HG02642 (cell line): Measurements from ENCODE around the gene MFAP1.
"Not testable (repeated sequence)": the region's sequence is repeated elsewhere in the genome, so short reads cannot be mapped to it uniquely, and the experiment has no call there.

Experiments used
- ATAC-seq: cut with Tn5 transposase; IDR thresholded peaks from one replicate; pipeline ENCODE4 v1.9.1; 2021; ENCODE audit warnings: mild to moderate bottlenecking; ENCODE audit not compliant: unreplicated experiment, poor library complexity

MFAP1 gene

DNA sequence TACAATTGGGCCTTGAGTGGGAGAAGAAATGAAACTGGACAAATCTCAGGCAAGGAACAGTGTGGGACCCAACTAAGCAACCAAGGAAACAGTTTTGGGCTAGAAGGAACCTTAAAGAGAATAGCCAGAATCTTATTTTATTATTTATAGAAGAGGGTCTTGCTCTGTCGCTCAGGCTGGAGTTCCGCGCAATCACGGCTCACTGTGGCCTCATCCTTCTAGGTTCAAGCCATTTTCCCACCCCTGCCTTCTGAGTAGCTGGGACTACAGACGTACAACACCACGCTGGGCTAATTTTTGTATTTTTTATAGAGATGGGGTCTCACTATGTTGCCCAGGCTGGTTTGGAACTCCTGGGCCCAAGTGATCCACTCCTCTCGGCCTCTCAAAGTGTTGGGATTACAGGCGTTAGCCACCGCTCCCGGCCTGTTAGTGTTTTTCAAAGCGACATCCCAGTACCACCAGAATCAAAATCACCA lies 1.6 kb upstream of the MFAP1 start:
- ATAC-seq, result no peak

DNA sequence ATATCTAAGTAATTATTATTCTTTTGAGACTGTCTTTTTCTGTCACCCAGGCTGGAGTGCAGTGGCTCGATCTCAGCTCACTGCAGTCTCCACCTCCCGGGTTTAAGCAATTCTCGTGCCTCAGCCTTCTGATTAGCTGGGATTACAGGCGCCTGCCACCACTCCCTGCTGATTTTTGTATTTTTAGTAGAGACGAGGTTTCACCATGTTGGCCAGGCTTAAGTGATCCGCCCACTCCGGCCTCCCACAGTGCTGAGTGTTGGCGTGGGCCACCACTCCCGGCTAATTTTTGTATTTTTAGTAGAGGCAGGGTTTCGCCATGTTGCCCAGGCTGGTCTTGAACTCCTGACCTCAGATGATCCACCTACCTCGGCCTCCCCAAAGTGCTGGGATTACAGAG lies 815 bp upstream of the MFAP1 start:
- ATAC-seq, result not testable (repeated sequence)

DNA sequence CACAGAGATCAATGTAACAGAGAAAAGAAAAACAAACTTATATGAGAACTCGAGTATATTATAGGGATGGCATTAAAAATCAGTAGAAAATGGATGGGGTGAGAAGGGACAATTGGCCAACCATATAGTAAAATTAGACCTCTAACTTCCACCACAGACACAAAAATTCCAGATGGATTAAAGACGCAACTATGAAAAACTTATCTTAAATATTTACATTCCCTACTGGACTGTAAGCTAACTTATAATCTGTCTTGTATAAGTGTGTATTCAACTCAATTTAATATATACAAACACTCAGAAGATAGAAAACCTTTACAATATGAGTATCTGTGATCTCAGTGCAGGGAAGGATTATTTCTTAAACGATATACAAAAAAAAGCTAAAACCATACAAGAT lies 3.0 kb downstream of the MFAP1 start:
- no peak for ATAC-seq

DNA sequence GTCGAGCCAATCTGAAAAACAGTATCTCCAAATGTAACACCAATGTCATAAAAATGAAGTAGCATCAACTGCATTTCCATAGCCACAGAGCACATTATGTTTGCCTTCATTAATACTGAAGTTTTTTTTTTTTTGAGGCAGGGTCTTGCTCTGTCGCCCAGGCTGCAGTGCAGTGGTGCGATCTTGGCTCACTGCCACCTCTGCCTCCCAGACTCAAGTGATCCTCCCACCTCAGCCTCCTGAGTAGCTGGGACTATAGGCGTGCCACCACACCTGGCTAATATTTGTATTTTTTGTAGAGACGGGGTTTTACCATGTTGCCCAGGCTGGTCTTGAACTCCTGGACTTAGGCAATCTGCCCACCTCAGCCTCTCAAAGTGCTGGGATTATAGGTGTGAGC lies 9.4 kb downstream of the MFAP1 start:
- ATAC-seq, result not testable (repeated sequence)

DNA sequence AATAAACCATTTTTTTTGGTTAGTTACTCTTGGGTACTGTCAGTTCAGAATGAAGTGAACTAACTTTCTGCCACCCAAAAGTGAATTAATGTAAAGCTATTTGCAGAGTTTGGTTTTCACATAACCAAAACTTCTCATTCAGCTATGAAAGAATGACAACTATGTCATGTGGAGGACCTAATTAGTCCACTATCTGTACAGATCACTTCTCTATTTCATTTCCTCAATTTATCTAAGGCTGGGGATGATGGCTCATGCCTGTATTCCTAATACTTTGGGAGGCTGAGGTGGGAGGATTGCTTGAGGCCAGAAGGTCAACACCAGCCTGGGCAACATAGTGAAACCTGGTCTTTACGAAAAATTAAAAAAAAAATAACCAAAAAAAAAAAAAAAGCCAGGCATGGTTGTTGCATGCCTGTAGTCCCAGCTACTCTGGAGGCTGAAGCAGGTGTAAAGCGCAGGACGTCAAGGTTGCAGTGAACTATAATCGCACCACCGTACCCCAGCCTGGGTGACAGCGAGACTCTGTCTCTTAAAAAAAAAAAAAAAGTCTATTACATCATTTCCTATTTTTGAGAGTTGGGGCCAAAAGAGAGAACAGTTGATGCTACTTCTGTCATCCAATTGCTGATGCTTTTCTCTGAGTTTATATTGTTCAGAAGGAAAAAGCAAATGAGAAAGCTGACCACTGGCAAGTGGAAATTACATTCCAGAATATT lies 15.4 kb downstream of the MFAP1 start:
- ATAC-seq, result peak; percentile 62

DNA sequence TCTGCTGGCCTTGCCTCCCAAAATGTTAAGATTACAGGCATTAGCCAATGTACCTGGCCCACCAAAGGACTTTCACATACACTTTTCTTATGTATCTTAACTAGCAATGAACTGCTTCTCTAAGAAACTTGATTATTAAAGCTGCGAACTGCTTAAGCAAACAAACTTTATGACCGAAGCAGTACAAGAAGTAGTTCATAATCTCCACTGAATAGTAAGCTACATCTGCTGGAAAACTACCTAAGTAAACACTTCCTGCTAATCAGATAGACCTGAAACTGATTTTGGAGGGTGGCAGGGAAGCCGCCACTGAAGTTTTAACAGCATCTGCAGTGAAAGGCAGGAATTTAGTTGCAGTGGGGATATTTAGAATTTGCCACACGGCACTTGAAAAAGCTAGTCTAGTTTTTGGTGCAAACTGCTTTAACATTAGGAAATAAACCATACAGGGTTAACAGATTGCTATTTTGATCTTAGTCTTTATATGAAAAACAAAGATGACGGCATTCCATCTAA lies 16.0 kb downstream of the MFAP1 start:
- ATAC-seq, result no peak

DNA sequence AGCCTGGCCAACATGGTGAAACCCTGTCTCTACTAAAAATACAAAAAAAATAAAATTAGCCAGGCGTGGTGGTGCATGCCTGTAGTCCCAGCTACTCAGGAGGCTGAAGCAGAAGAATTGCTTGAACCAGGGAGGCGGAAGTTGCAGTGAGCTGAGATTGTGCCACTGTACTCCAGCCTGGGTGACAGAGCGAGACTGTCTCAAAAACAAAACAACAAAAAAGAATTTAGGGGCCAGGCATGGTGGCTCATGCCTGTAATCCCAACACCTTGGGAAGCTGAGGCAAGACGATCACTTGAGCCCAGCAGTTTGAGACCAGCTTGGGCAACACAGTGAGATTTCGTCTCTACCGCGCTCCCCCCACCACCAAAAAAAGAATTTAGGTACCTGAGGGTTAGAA lies 21.8 kb downstream of the MFAP1 start:
- ATAC-seq, result not testable (repeated sequence)

DNA sequence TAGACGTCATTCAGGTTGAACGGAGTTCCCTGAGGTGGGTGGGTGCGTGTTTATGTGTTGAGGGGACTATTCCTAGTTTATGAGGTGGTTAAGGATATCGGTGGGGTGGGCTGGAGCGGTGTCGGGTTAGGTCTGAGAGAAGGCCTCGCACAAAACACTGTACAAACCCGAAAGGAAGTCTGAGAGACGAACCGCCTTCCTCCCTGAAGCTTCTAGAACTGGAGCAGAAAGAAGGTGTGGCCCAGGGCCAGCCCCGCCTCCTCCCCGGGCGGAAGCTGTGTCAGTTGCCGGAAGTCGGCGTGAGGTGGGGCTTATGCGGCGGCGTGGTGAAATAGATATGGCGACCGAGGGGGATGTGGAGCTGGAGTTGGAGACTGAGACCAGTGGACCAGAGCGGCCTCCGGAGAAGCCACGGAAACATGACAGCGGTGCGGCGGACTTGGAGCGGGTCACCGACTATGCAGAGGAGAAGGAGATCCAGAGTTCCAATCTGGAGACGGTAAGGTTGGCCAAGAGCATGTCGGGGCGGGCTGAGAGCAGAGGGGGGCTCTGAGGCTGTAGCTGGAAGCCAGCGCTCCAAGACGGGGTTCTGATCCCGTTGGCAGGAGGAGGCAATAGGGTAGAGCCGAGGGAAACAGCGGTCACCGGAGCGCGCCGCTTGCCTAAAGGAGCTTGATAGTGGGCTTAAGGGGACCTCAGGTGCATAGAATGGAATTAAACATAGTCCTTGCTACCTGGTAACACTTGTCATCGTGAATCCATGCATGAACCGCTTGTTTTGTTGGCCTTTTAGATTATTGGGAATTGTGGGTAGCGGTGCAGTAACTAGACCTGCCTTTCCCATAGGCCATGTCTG lies 24.0 kb downstream of the MFAP1 start, which contains the start of gene HYPK:
Gene HYPK, plus strand, starts transcription at position 314 of the 856 bp plus-strand sequence. Its CDS starts 24 bp downstream, at position 338.
- ATAC-seq, result peak; percentile 88

DNA sequence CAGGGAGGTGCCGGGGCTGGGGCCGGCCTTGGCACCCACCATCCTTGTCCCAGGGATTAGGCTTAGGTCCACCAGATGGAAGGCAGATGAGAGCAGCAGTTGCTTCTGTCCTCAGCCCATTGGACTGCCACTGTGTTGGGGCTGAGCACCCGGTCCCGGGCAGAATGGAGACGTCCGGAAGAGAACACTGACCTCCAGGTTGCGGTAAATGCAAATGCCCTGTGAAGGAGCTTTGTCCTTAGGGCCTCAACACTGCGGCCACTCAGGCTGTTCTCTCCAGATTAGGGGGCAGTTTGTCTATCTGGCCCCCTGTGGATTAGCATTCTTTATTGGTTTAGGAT lies 24.6 kb downstream of the MFAP1 start, which contains the start of gene SERINC4:
Gene SERINC4, minus strand, starts transcription at position 276 of the 341 bp plus-strand sequence. Its CDS starts 234 bp downstream, at position 42.
- no peak for ATAC-seq

DNA sequence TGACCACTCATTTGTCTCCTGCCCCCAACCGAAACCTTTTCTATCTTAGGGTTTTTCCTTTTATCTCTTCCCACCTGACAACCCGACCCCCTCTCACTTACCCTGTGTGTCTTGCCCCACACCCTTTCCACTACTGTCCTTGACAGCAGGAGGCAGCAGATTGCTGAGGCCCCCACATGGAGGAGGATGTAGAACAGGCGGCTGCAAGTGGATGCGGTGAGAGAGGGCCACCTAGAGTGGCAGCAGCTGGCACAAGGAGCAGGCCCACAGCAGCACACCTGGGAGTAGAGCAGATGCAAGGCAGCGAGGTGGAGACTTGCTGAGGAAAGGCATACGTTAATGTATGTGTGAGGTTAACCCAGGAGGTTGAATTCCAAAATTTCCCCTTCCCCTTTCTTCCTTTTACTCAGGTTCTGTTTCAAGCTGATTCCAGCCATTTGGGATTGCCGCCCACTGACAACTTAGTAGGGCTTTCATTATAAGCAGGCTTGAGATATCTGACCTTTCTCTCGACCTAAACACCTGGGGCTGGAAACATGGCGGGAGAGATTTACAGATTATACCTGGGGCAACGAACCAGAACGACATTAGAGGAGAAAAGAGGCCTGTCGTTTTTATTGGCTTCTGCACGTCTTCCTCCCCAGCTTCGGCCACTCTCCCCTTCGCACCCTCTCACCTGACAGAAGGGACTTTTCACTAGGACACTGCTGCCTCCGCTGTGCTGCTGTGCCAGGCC lies 25.1 kb downstream of the MFAP1 start:
- ATAC-seq, result no peak

DNA sequence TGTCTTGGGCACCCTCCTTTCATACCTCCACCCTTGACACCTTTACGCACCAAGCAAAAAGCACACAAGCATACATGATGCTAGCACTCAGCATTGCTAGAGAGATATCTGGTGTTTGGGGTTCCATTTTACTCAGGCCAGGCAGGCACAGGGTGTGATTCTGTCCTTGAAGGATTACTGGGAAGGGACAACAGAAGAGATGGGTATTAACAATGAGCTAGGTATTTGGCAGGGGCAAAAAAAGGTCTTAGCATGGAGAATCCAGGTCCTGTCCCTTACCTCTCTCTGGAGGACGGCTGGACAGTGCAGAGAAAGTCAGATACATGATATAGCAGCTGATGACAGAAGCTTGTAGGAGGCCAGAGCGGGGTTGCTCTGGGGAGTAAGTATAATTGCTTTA lies 27.9 kb downstream of the MFAP1 start:
- ATAC-seq, result no peak

DNA sequence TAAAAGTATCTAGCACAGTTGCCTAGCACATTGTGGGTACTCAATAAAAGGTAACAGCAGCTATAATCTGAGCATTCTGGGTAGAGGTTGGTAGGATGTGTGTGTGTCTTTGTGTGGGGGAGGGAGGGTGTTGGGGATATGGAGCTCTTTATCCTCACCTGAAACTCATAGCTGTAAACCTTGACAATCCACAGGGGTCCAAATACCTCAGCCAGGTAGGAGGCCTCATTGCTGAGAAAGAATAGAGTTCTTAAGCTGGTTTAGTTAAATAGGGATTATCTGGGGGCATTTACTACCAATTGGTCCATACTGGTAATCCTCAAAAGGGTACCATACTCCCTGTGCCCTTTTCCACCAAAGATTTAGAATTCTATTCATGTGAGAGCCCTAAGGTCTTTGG lies 28.5 kb downstream of the MFAP1 start:
- no peak for ATAC-seq

DNA sequence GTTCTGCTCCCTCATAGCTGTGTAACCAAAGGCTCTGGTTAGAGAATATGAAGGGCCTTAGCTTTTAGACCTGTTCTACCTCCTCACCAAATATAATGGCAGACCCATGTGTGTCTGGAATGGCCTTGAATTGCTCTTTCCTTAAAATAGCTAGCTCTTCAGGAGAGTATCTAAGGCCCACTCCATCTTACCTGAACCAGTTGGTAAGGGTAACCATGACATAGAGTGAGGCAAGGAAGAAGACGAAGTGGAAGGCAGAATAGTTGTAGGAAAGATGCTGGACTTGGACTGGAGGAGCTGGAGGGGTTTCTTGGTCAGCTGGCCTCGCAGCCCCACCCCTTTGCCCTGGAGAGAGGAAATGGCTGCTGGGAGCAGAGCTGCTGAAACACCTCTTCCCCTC lies 29.3 kb downstream of the MFAP1 start:
- no peak for ATAC-seq

DNA sequence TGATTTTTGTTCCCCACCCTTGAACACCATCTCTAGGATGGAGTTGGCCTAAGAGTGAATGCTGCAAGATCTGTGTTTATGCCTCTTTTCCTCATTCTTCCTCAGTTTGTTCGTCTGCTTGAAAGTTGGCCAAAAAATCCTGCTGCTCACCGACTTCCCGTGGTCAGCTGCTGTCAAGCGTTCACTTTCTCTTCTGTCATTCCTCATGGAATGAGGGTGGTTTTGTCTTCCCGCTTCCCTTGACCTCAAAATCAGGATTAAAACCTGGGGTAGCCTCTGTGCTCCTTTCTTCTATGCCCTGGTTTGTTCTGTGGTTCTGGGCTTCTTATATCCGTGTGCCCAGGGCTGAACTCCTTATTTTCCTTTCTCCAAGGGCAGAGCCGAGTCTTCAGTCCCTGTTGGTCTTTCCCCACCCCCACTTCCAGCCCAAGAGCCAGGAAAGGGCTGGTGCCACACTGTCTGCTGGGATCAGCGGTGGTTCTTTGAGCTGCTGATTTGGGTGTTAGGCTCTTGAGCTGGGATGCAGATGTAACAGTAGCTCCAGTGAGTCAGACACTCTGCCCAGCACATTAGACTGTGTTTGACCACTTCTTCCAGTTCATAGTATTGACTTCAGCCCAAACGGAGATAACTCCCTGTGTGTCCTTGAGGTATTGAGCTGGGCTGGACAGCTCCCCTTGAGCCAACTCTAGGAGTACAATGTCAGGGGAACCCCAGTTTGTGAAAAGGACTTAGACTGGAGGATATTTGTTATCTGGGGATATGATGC lies 30.0 kb downstream of the MFAP1 start:
- ATAC-seq, result no peak

DNA sequence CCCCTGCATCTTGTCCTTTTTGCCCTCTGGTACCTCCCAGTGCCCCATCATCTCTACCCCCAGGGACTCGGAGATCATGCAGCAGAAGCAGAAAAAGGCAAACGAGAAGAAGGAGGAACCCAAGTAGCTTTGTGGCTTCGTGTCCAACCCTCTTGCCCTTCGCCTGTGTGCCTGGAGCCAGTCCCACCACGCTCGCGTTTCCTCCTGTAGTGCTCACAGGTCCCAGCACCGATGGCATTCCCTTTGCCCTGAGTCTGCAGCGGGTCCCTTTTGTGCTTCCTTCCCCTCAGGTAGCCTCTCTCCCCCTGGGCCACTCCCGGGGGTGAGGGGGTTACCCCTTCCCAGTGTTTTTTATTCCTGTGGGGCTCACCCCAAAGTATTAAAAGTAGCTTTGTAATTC lies 30.8 kb downstream of the MFAP1 start:
- ATAC-seq, result no peak

DNA sequence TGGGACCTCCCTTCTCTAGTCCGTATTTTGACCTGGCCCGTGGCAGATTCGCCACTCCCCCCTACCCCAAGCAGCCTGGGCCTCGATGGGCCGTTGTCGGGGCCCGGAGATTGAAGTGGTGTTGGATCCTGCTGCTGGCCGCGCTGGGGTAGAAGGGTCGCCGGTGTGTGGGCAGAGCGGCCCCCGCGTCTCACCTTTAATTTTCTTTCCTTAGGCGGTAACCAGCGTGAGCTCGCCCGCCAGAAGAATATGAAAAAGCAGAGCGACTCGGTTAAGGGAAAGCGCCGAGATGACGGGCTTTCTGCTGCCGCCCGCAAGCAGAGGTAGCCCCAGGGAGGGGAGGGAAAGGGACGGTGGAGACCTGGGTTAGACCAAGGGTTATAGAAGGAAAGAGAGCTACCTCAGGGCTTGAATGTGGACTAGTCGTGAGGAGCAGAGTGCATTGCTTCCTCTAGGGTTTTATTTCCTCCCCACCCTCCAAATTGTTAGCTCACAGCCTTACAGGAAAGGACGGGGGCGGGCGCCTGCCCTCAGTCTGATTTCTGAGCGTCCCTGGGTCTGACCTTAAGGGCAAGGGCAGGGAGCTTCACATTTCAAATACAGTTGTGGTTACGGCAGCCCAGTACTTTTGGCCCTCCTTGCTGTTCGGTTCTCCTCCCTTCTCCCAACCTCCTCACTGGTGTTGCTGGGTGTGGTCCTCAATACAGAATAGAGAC lies 31.6 kb downstream of the MFAP1 start:
- ATAC-seq, result no peak

DNA sequence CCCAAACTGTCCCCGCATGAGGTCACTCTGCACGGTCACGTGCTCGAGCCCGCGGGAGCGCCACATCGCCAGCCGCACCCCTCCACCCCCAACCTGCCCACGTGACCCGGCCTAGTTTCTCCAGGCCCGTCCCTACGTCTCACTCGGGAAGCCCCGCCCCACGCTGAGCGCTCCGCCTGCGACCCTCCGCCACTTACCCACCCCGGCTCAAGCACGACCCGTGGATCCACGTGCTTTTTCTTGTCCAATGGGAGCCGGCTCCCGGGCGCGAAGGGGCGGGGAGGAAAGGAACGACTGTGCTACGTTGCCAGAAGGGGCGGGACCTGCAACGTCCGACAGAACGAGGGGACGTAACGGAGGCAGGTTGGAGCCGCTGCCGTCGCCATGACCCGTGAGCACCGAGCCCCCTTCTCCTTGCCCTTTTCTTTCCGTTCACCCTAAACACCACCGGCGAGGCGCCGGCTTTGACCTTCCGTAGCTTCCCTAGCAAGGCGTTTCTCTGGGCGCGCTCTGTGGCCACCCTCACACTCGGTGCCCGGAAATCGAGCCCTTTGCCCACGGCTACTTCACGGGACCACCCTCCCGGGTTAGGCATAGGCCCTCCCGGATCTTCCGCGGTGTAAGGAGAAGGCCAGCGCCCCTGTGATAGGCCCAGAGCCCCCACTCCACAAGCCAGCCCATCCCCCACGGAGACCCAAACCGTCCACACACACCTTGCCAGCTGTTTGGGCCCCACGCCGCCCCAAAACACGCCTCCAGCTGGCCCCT lies 32.3 kb downstream of the MFAP1 start, which contains the start of gene SERF2:
Gene SERF2, plus strand, starts transcription at position 328 of the 768 bp plus-strand sequence. Its CDS starts 57 bp downstream, at position 385.
- ATAC-seq, result peak; percentile 91

DNA sequence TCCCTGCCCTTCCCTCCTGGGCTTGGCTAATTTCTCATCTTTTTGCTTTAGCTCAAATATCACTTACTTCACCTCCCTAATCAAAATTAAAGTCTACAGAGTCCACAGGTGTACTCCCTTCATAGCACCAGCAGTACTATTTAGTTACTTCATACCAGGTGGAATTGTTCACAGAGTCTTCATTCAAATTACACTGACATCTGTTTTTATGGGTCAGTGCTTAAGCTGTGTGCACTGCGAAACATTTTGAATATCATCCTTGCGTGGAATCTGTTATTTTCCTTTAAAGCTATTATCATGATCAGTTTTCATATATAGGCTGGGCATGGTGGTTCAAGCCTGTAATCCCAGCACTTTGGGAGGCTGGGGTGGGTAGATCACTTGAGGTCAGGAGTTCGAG lies 35.1 kb downstream of the MFAP1 start:
- no peak for ATAC-seq
